BJ (cell line): ENCODE results near the gene GPN3. TPM values are rescaled to one million over a fixed set of nuclear protein-coding genes. Genes with fewer than 3 reads are reported as not detected.
"Not testable (repeated sequence)": the region's sequence is repeated elsewhere in the genome, so short reads cannot be mapped to it uniquely, and the experiment has no call there.

Experiments
- CTCF ChIA-PET: fragments of 350-600 bp; formaldehyde crosslinking; extraction: SDS; loops from one replicate; lab custom pipeline; 2021; ENCODE audit warnings: antibody characterized with exemption, inconsistent platforms; lab: Yijun Ruan, JAX
- POLR2A ChIA-PET: fragments of 300-600 bp; sonication (Branson Sonifier 250); formaldehyde crosslinking; extraction: SDS; loops from one replicate; lab custom pipeline; 2021; ENCODE audit warnings: antibody characterized with exemption; lab: Charles Lee
- DNase-seq: peaks from one replicate; pipeline ENCODE4 v3.0.0-alpha.2; 2011; ENCODE audit warnings: low read depth
- H3K27me3 ChIP-seq: 2 replicates; pipeline ENCODE4 v1.6.0; 2011; ENCODE audit warnings: low read length; ENCODE audit not compliant: control insufficient read depth, insufficient read depth
- H3K36me3 ChIP-seq: 2 replicates; pipeline ENCODE4 v1.5.1; 2011; ENCODE audit warnings: low read length; ENCODE audit not compliant: control insufficient read depth, insufficient read depth
- H3K4me3 ChIP-seq: 2 replicates; pipeline ENCODE4 v1.5.1; 2011; ENCODE audit warnings: low read depth, mild to moderate bottlenecking, control low read depth, low read length
- CTCF ChIP-seq: IDR thresholded peaks from 2 replicates; pipeline ENCODE4 v1.5.1; 2011; ENCODE audit warnings: low read depth, mild to moderate bottlenecking, control low read depth, inconsistent platforms, low read length, moderate library complexity; ENCODE audit not compliant: insufficient read depth
- polyA plus RNA-seq: library from polyadenylated mRNA; depleted of rRNA; stranded (reverse); fragments of >200 nt; gene quantifications from 2 replicates; pipeline ENCODE4 v1.2.3, GENCODE V29; 2011

The GPN3 gene
- polyA plus RNA-seq, 1 experiment = 10.6 TPM

DNA sequence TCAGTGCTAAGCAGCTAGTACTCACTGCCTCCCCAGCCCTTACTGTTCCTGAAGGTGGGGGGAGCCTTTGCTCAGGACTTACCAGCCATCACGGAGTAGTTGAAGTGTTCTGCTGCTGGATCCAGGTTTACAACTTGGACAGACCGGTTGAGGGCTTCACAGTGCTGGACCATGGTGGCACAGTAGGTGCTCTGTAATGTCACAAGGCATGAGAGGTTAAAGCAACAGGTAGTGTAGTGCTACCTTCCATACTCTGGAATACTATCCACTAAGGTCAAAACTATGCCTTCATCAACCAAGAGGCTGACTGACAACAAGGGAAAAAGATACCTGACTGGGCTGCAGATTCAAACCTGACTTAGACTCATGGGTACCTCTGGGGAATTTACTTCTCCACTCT, 3.0 kb downstream of the GPN3 start:
- ChIA-PET CTCF (interaction anchor here (1.0 kb wide), 1 partner anchor 13 kb away, joined by 3 read pairs; no protein-coding TSS in a partner anchor), POLR2A (no interaction called here)
- no peak overlapping the region for H3K4me3 ChIP-seq
- no peak for TF ChIP-seq CTCF
- no peaks in the 10 kb centered on the region; the same call in 1 of the 2 replicates for H3K36me3 ChIP-seq
- DNase-seq = no peak
- H3K27me3 ChIP-seq = no peaks in the 10 kb centered on the region

DNA sequence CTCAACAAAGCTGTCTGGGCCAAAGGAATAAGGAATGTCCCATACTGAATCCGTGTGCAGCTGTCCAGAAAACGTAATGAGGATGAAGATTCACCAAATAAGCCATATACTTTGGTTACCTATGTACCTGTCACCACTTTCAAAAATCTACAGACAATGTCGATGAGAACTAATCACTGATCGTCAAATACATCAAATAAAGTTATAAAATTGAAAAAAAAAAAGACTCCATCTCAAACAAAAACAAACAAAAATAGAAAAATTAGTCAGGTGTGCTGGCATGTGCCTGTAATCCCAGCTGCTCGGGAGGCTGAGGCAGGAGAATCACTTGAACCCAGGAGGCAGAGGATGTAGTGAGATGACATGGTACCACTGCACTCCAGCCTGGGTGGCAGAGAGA, 6.9 kb downstream of the GPN3 start:
- CTCF ChIA-PET = interaction anchor here (1.3 kb wide), 1 partner anchor 11 kb away, joined by 6 read pairs; the partner anchor contains the start of gene ARPC3
- H3K36me3 ChIP-seq, H3K4me3 ChIP-seq, H3K27me3 ChIP-seq, DNase-seq, POLR2A ChIA-PET: not testable (repeated sequence)

DNA sequence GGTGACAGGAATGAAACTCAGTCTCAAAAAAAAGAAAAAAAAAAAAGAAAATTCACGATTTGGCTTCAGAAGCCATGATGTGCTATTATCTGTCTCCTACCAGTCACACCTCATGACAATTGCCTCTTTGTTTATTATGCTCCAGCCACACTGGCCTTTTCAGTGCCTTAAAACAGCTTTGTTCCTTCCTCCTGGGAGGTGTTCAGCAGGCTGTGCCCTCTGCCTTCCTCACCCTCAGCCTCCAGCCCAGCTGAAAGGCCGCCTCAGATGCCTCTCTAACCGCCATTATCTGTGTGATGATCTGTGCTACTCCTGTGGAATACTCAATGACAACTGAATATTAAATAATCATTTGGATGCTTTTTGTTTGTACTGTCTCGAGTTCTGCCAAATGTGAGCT, 9.3 kb downstream of the GPN3 start:
- ChIA-PET POLR2A (interaction anchor here (0.7 kb wide), 1 partner anchor 459 kb away, joined by 6 read pairs; no protein-coding TSS in a partner anchor), CTCF (interaction anchor here (2.5 kb wide), 1 partner anchor 9 kb away, joined by 18 read pairs; the partner anchor contains the start of gene ARPC3)
- TF ChIP-seq CTCF = no peak

GRCh38 chr12:110453569-110454296, 14.3 kb downstream of the GPN3 start:
- CTCF ChIA-PET = interaction anchor here (0.9 to 7.1 kb wide), 4 partner anchors 15 to 434 kb away, joined by 4 to 106 read pairs (median 20); partner anchors contain the start of genes FAM216A and GPN3
- POLR2A ChIA-PET = interaction anchor here (0.6 kb wide), 1 partner anchor 14 kb away, joined by 6 read pairs; the partner anchor contains the start of gene GPN3
- Histone ChIP-seq H3K27me3 (no peaks in the 10 kb centered on the region), H3K4me3 (no peak overlapping the region), H3K36me3 (no peaks in the 10 kb centered on the region; the same call in 1 of the 2 replicates)
- no peak for DNase-seq
- TF ChIP-seq CTCF = no peak

More for the DNA sequence above, 9.3 kb downstream of the GPN3 start:
- Histone ChIP-seq H3K27me3 (no peaks in the 10 kb centered on the region), H3K36me3 (no peaks in the 10 kb centered on the region), H3K4me3 (no peak overlapping the region)
- DNase-seq = no peak

- ChIA-PET POLR2A (no interaction called here), CTCF (interaction anchor here (0.7 to 7.1 kb wide), 10 partner anchors 17 to 437 kb away, joined by 3 to 106 read pairs (median 6); partner anchors contain the start of genes FAM216A and GPN3)
- no peak for DNase-seq
- Histone ChIP-seq H3K27me3 (no peaks in the 10 kb centered on the region), H3K36me3 (peaks cover 2% of the 10 kb centered on the region; the same call in 1 of the 2 replicates), H3K4me3 (no peak overlapping the region)
- TF ChIP-seq CTCF = no peak
Observed at GRCh38 chr12:110451263-110451662, 16.8 kb downstream of the GPN3 start.
